ENCODE measurements around the gene CS.
"Not testable (repeated sequence)": the region's sequence is repeated elsewhere in the genome, so short reads cannot be mapped to it uniquely, and the experiment has no call there.

Gene CS

DNA sequence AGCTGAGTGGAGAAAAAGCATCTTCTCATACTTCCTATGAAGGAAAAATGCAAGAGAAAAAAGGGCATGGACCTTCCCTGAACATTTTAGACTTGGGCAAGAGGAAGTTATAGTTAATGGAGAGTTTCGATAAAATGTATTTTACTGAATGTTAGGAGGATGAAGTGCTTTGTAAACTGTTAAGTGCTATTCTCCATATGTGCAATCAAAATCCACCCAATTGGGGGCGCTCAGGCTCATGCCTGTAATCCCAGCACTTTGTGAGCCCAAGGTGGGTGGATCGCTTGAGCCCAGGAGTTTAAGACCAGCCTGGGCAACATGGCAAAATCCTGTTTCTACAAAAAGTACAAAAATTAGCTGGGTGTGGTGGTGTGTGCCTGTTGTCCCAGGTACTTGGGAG, 17.5 kb upstream of the CS start:
- DNase-seq: no peak

DNA sequence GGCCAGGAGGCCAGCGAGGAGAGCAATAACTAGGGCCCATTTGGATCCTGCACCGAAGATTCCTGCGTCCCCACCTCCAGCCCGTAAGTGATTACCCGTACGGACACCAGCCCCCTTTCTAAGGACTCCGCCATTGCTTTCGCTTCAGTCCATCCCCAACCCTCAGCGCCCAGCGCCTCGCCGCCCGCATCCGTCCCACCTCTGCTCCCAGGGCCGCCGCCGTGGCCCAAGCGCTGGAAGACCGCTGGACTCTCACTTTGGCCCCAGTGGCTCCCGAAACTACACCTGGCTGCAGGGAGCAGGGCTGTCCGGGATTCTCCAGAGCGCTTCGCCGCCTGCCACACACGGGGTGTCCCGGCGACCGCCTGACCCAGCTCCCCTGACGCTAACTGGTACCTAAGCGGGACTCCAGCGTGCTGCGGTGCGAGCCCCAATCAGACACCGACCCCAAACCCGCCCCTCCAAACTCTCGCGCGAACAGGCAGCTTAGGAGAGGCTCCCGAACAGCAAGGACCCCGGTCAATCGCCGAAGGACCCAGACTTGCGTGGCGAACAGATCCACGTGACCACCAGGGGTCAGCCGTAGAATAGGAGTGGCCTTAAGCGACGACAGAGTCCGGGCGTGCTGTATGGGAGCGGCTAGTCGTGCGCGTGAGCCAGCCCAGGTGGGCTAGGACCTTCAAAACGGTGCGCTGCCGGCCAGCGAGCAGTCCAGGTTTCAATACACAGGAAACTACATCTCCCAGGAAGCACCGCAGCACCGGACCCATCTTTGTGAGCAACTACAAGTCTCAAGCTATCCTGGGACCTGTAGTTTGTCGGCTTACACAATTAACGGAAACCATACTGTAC, 15.7 kb upstream of the CS start, which contains the start of gene CNPY2:
CNPY2 (minus strand) TSS at position 367 of the 852 bp plus-strand sequence. CDS start 771 bp downstream, outside the sequence.
- peak; percentile 98 for DNase-seq

- no peak for DNase-seq
Measured at GRCh38 chr12:56315249-56315621, 15.1 kb upstream of the CS start.

GRCh38 chr12:56311003-56311402, 10.9 kb upstream of the CS start:
- DNase-seq: no peak

- DNase-seq: no peak
Measured at GRCh38 chr12:56308714-56309113, 8.6 kb upstream of the CS start.

GRCh38 chr12:56307221-56307965, 7.3 kb upstream of the CS start:
- no peak for DNase-seq

DNA sequence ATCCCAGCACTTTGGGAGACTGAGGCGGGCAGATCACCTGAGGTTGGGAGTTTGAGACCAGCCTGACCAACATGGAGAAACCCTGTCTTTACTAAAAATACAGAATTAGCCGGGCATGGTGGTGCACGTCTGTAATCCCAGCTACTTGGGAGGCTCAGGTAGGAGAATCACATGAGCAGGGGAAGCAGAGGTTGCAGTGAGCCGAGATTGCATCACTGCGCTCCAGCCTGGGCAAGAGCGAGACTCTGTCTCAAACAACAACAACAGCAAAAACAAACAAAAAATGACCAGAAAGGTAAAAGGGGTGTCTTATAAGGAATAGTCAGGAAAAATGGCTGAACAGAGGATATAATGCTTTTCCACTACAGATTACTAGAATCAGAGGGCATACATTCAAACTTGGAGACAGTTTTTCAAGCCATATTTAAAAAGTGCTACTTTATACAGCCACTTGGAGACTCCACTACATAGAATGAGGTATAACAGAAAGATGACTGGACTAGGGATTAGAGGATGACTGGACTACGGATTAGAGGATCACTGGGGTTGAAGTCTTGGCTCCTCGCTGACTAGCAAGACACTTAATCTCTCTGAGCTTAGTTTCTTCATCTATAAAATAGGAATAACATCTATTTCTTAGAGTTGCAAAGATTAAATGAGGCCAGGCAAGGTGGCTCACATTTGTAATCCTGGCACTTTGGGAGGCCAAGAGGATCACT, 4.9 kb upstream of the CS start:
- no peak for DNase-seq

DNA sequence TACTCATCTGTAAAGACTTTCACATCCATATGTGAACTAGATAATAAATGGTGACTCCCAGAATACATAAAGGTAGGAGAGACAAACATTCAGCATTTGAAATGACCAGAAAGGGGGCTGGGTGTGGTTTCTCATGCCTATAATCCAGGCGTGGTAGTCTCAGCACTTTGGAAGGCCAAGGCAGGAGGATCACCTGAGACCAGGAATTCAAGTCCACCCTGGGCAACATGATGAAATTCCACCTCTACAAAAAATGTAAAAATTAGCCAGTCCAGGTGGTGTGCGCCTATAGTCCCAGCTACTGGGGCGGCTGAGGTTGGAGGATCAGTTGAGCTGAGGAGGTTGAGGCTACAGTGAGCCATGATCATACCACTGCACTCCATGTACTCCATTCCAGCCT, 4.1 kb upstream of the CS start:
- no peak for DNase-seq

- no peak for DNase-seq
Measured at GRCh38 chr12:56300644-56301464, 724 bp upstream of the CS start.

DNA sequence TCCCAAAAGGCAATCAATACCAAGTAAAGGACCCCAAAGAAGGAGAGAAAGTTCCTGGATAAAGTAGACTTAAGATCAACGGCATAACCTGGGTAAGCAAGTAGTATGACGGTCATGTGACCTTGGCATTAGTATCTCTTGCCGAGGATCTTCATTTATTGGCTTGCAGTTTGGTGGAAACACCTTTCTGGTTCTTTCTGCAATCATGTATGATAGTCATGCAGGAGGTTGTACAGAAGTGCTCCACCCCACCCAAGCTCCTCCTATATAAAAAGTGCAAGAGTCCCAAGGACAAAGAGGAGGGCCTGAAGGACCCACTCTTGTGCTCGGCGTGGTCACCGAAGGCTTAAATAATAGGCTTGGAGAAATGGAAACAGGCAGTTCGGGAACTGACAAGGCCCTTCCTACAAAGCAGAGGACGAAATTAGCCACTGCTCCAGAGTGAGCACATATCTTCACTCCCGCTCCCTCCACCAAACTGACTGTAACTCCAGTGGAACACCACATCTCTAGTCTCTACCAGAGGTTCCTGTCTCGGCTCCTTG, 750 bp downstream of the CS start:
- DNase-seq: peak; percentile 39

DNA sequence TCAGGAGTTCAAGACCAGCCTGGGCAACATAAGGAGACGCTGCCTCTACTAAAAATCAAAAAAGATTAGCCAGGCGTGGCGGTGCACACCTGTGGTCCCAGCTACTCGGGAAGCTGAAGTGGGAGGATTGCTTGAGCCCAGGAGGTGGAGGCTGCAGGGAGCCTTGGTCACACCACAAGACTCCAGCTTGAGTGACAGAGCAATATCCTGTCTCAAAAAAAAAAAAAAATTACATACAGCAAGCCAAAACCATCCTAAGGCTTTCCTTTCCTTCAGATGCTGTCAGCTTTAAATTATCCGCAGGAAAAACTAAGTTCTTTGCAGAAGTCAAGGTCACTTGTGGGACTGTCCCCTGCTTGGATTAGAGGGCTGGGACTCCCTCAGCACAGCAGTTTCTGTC, 1.3 kb downstream of the CS start:
- DNase-seq: no peak

- DNase-seq: no peak
Measured at GRCh38 chr12:56297400-56297799, 2.7 kb downstream of the CS start.

- DNase-seq: no peak
Measured at GRCh38 chr12:56296295-56296694, 3.8 kb downstream of the CS start.

- no peak for DNase-seq
Measured at GRCh38 chr12:56293795-56294194, 6.3 kb downstream of the CS start.

- no peak for DNase-seq
Measured at GRCh38 chr12:56288705-56289387, 11.3 kb downstream of the CS start.

DNA sequence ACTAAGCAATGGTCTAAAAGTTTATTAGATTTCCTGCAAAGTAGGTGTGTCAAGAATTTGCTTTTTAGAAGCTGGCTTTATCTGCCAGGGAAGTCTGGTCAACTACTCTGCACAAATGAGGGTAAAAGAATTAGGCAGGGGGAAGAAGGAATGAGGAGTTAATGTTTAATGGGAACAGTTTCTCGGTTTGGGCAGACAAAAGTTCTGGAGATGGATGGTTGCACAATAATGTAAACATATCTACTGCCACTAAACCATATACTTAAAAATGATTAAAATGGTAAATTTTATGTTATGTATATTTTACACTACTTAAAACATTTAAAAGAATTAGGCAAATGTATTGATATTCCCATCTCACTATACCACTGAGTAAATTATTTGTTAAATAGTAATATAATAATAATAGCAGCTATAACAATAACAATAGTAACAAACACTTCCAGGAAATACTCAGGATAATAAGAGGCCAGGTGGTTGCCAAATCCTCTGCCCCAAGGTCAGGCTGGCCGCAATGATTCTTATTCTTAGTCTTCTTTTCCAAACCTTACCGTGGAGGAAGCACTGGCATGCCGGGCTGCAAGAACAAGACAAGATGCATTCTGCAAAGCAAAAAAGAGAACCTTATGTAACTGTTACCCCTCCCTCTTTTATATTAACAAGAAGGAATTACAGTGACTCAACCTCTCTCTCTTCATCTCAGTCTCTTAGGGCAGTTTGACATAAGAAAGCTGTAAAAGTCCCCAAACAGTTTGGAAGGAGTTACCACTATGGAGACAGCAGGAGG, 13.9 kb downstream of the CS start:
- DNase-seq: no peak

DNA sequence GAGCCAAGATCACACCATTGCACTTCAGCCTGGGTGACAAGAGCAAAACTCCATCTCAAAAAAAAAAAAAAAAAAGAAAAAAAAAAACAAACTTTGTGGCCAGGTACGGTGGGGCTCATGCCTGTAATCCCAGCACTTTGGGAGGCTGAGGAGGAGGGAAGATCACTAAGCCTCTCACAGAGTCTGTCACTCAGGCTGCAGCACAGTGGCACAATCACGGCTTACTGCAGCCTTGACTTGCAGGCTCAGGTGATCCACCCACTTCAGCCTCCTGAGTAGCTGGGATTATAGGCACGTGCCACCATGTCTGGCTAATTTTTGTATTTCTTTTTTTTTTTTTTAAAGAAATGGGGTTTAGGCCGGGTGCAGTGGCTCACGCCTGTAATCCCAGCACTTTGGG, 15.9 kb downstream of the CS start:
- DNase-seq: not testable (repeated sequence)

- DNase-seq: no peak
Measured at GRCh38 chr12:56282579-56282978, 17.6 kb downstream of the CS start.

DNA sequence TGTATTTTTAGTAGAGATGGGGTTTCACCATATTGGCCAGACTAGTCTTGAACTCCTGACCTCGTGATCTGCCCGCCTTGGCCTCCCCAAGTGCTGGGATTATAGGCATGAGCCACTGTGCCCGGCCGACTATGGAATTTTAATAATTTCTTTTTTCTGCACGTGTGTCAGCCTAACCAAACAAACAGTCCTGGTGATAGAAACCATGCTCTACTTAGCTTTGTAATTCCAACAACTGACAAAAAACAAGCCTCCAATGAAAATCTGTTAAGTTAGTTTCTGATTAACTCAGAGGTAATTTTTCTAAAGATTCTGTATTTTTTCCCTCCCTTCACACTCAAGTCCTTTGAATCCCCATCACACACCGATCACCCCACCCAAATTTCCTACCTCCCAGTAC, 18.1 kb downstream of the CS start:
- DNase-seq: no peak

GRCh38 chr12:56280849-56281248, 19.3 kb downstream of the CS start:
- DNase-seq: no peak

DNA sequence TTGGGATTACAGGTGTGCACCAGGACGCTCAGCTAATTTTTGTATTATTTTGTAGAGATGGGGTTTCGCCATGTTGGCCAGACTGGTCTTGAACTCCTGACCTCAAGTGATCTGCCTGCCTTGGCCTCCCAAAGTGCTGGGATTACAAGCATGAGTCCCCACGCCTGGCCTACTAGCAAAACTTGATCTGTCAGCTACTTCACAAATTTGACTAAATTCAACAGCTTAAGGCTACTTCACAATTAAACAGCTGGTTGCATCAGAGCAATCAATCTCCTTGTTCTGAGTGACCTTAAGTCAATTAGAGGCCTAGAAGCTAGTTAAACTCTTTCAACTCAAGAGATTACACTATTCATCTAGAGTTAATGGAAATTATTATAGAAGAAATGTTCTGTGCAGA, 21.2 kb downstream of the CS start:
- DNase-seq: no peak

Measured in left hindlimb (tissue), 1 donor.